LNCaP clone FGC (cell line): ENCODE measurements around the gene GYG2.

ENCODE experiments used
- DNase-seq: peaks from one replicate; pipeline ENCODE4 v3.0.0-alpha.2; 2011; ENCODE audit warnings: low read depth
- H3K4me3 ChIP-seq: 2 replicates; pipeline ENCODE4 v1.5.1; 2011; ENCODE audit warnings: mild to moderate bottlenecking, low read depth, low read length, control low read depth
- TF ChIP-seq, protein P1 (sequence below): IDR thresholded peaks from 2 replicates; pipeline ENCODE4 v1.5.1; 2012; ENCODE audit warnings: mild to moderate bottlenecking; ENCODE audit not compliant: control insufficient read depth, insufficient read depth; ENCODE audit errors: extremely low read depth

GYG2 gene

DNA sequence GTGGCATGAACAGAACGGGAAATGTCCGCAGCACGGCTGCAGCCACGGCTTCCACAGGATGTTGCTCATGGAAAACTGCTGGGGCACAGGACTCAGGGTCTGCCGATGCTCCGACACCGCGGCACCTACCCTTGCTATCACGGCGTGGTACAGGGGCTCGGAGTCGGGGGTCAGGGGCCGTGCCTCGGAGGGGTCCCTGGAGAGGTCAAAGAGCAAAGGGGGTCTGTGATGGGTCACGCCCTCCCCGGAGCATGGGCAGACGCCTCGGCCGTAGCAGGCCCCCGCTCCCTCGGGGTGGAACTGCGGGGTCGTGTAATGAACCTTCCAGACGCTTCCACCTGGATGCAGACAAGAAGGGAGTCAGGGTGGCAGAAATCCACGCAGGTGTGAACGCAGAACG is 78.6 kb downstream of the GYG2 start:
- TF ChIP-seq, protein P1, sequence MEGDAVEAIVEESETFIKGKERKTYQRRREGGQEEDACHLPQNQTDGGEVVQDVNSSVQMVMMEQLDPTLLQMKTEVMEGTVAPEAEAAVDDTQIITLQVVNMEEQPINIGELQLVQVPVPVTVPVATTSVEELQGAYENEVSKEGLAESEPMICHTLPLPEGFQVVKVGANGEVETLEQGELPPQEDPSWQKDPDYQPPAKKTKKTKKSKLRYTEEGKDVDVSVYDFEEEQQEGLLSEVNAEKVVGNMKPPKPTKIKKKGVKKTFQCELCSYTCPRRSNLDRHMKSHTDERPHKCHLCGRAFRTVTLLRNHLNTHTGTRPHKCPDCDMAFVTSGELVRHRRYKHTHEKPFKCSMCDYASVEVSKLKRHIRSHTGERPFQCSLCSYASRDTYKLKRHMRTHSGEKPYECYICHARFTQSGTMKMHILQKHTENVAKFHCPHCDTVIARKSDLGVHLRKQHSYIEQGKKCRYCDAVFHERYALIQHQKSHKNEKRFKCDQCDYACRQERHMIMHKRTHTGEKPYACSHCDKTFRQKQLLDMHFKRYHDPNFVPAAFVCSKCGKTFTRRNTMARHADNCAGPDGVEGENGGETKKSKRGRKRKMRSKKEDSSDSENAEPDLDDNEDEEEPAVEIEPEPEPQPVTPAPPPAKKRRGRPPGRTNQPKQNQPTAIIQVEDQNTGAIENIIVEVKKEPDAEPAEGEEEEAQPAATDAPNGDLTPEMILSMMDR: no peak
- no peak overlapping the region for H3K4me3 ChIP-seq
- DNase-seq: no peak

DNA sequence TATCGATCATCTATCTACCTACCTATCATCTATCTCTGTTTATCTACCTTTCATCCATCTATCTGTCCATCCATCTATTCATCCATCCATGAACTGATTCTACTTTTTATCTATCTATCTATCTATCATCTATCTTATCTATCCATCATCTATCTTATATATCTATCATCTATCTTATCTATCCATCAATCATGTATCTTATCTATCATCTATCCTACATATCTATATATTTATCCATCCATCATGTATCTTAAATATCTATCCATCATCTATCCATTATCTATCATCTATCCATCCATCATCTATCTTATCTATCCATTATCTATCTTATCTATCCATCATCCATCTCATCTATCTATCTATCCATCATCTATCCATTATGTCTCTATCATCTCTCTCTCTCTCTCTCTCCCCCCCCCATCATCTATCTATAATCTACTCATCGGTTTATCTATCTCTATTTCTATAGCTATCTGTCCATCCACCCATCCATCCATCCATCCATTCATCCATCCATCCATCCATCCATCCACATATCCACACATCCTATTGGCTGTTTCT is 79.5 kb downstream of the GYG2 start:
- no peak overlapping the region for H3K4me3 ChIP-seq

DNA sequence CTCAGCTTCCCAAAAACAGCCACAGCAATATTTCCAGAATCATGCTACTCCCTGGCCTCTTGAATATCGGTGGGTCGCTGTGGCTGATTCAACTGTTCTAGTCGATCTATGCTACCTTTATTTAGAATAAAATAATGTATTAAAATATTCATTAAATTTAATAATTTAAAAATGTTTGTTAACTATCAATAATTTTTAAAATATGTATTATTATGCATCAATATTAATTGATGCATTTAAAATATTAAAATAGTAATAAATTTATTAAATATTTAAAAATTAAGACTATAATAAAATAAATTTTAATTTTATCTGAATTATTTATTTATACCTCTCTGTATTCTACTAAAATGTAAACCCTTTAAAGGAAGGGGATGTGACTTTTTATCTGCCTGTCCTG is 81.4 kb downstream of the GYG2 start:
- TF ChIP-seq, protein P1: no peak
- no peak for DNase-seq
- H3K4me3 ChIP-seq: no peak overlapping the region

More for the DNA sequence above, 79.5 kb downstream of the GYG2 start:
- no peak for DNase-seq
- TF ChIP-seq, protein P1: no peak

DNA sequence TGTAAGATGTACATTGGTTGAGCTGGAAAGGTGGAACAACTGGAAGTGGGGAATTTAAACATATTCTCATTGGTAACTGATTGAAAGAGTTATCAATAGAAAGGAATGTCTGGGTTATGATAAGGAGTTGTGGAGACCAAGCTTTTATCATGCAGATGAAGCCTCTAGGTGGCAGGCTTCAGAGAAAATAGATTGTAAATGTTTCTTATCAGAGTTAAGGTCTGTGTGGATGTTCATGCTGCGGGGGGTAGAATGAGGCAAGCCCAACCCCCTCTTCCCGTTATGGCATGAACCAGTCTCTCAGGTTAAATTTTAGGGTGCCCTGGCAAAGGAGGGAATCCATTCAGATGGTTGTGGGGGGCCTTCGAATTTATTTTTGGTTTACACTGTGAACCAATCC is 84.4 kb downstream of the GYG2 start:
- DNase-seq: no peak
- no peak overlapping the region for H3K4me3 ChIP-seq
- TF ChIP-seq, protein P1: 0 out of 2 replicates have a peak, but pooled peaks have one; percentile 10

DNA sequence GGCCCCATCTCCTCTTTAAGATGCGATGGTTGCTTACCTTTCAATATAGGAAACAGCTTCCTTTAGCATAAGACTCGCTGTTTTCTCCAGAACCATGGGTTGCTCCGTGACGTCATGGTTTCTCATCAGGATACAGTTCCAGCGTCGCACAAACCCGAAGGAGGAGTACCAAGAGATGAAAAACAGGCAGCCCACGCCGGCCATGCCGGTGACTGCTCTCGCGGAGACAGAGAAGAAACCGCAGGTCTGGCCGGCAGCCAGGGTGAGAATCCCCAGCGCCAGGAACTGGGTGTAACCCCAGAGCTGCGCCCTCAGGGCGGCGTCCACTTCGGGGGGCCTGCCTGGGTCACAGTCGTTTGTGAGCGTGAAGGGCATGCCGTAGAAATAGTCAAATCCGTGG is 89.0 kb downstream of the GYG2 start:
- TF ChIP-seq, protein P1: no peak
- no peak for DNase-seq
- no peak overlapping the region for H3K4me3 ChIP-seq

DNA sequence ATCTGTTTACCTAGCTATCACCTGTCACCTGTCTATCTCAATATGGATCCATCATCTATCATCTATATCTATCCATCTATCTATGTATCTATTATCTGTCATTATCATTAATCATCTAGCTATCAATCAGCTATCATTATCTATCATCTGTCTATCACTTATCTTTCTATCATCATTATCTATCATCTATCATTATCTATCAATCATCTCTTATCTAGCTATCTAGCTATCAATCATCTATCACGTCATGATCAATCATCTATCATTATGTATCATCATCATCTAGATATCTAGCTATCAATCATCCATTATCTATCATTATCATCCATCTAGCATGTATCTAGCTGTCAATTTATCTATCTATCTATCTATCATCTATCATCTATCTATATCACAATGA is 92.5 kb downstream of the GYG2 start:
- no peak overlapping the region for H3K4me3 ChIP-seq
- TF ChIP-seq, protein P1: no peak
- DNase-seq: no peak

DNA sequence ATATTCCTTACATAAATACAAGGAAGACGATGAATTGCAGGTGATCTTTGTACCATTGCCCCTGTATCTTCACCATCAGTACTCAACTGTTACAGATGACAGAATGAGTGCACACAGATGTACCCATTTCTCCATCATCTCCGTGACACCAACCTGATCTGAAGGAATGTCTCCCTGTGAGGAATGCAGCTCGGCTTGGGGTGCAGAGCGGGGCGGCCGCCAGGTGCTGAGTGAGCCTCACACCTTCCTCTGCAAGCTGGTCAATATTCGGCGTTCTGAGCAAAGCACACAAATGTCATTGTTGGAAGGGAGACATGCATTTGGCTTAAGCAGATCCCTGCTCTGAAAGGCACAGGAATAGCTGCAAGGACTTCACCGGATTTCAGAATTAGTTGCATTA is 93.0 kb downstream of the GYG2 start:
- H3K4me3 ChIP-seq: no peak overlapping the region
- TF ChIP-seq, protein P1: no peak
- DNase-seq: no peak
